Heart left ventricle (tissue), 16 donors: ENCODE data around the gene ZNF362. TPM values are rescaled to one million over a fixed set of nuclear protein-coding genes. Genes with fewer than 3 reads are reported as not detected.
"Not testable (repeated sequence)": the region's sequence is repeated elsewhere in the genome, so short reads cannot be mapped to it uniquely, and the experiment has no call there.

Source experiments
- ATAC-seq, 4 donors: fragments of 200-7000 bp; cut with Tn5 transposase; one replicate each; pipeline ENCODE4 v1.9.1; 2020 to 2022; ENCODE audit warnings: moderate library complexity in 4 of 4, mild to moderate bottlenecking in 3 of 4, moderate number of reproducible peaks in 1 of 4
- DNase-seq, 5 donors: peaks; one replicate each; pipeline ENCODE4 v3.0.0-alpha.2; 2020
- H3K27ac ChIP-seq, 12 donors: fragments of 200-600 bp; sonication (generic) in 4 of 12; one replicate each; pipeline versions ENCODE4 v1.5.0 to v1.8.0; 2016 to 2022; ENCODE audit warnings: mild to moderate bottlenecking in 2 of 12
- H3K27me3 ChIP-seq, 9 donors: fragments of 200-600 bp; sonication (generic) in 2 of 9; one replicate each; pipeline versions ENCODE4 v1.5.1 to v1.8.0; 2016 to 2022; ENCODE audit warnings: mild to moderate bottlenecking in 3 of 9
- H3K36me3 ChIP-seq, 9 donors: fragments of 200-600 bp; sonication (generic) in 2 of 9; one replicate each; pipeline versions ENCODE4 v1.5.0 to v1.8.0; 2018 to 2022; ENCODE audit warnings: mild to moderate bottlenecking in 2 of 9
- H3K4me1 ChIP-seq, 12 donors: fragments of 200-600 bp; sonication (generic) in 4 of 12; one replicate each; pipeline versions ENCODE4 v1.5.0 to v1.8.0; 2016 to 2022; ENCODE audit warnings: mild to moderate bottlenecking in 3 of 12
- H3K4me3 ChIP-seq, 12 donors: fragments of 200-600 bp; sonication (generic) in 4 of 12; one replicate each; pipeline versions ENCODE4 v1.5.0 to v1.8.0; 2017 to 2022; ENCODE audit warnings: mild to moderate bottlenecking in 9 of 12, moderate library complexity in 4 of 12
- H3K9me3 ChIP-seq, 12 donors: fragments of 200-600 bp; sonication (generic) in 4 of 12; one replicate each; pipeline versions ENCODE4 v1.5.0 to v1.8.0; 2016 to 2022; ENCODE audit warnings: mild to moderate bottlenecking in 1 of 12
- CTCF ChIP-seq, 12 donors: fragments of 200-600 bp; sonication (generic) in 4 of 12; IDR thresholded peaks; one replicate each; pipeline versions ENCODE4 v1.5.0 to v1.8.0; 2018 to 2022; ENCODE audit warnings: antibody characterized with exemption in 12 of 12, mild to moderate bottlenecking in 5 of 12
- POLR2A ChIP-seq, 2 donors: fragments of 450-650 bp; IDR thresholded peaks; one replicate each; pipeline ENCODE4 v1.6.1; 2017; ENCODE audit warnings: antibody characterized with exemption in 2 of 2, mild to moderate bottlenecking in 2 of 2, moderate library complexity in 2 of 2
- WGBS, 4 donors: extraction: QIAGEN DNeasy Blood & Tissue Kit in 2 of 4; methylation state at CpG; one replicate each; pipeline versions ENCODE4 v1.1.5 to v1.1.7; 2013 to 2018; 5-methylcytosine and 5-hydroxymethylcytosine counted together
- intact Hi-C, 10 donors: fragments of 100-400 bp; cut with DNase I; formaldehyde crosslinking; loops; one replicate each; pipeline versions ENCODE4 v1.11.1 to v1.14.2; 2022
- polyA plus RNA-seq, 2 donors: library from polyadenylated mRNA; stranded (reverse); fragments of 200-250 nt; gene quantifications; one replicate each; pipeline ENCODE4 v1.2.3, GENCODE V29; 2013
- total RNA-seq, 9 donors: library from RNA; depleted of rRNA in 2 of 9; stranded (reverse); fragments of >200 nt in 2 of 9; fragmentation: NEBNext Ultra II Directional in 3 of 9; extraction: Animal tissue kit (Norgen Biotek cat#: 25700) in 3 of 9; gene quantifications; one replicate each; pipeline versions ENCODE4 v1.1.0 to v1.2.4, GENCODE V29; 2016 to 2023
- donor health status: ischemic (EF 13 %, LVEDD 7.1; RV severe dilation, severe dysfunction).
- donor health status: healthy with polysubstance abuse.
- donor health status: DM: no; HTN: yes; CAD: no.
- donor health status: DM: no; HTN: no; CAD: no.
- donor health status: ischemic (EF 25% LVEDD 6.9; RV normal size, moderate dysfunction).
- donor health status: ischemic (EF 25% LVEDD 5.7; RV mildly dilated, moderate dysfunction).
- donor health status: healthy.
- donor health status: DM: yes; HTN: yes; CAD: no.
- donor health status: ischemic (EF 35%, LVEDD 5.7; RV mildly dilated, moderate dysfunction).
- donor health status: nonischemic (EF 11% LVEDD 7.7; RV severe dilation, severe dysfunction).
- donor health status: DM: yes; HTN: yes; CAD: no.
- donor health status: PGD.
- donor health status: ischemic (EF 29% LVEDD 5.4; RV normal size, mild dysfunction).
- donor health status: nonischemic (EF 23%, LVEDD 6.1; RV moderate dilation, normal function).

Gene ZNF362
- total and polyA plus RNA-seq, 11 donors: 11.1 to 39.7 (median 32.5) TPM

GRCh38 chr1:33289858-33290154, 33.5 kb downstream of the ZNF362 start:
- peaks cover 0 to 51% (median 38%) of the 10 kb centered on the region in 9 donors for H3K36me3 ChIP-seq
- H3K4me1 ChIP-seq: peaks cover 0 to 42% (median 21%) of the 10 kb centered on the region in 12 donors
- ATAC-seq (no peak), DNase-seq (no peak)
- H3K9me3 ChIP-seq: no peaks in the 10 kb centered on the region
- no peak overlapping the region for H3K4me3 ChIP-seq
- 80 to 85% (median 83%) methylated on average over 3 of the region's 3 CpGs for WGBS, 4 donors
- no peaks in the 10 kb centered on the region for H3K27me3 ChIP-seq
- intact Hi-C loops: loop anchor here in 6 of 10 donors (10.0 kb wide), 4 partner anchors 65 to 325 kb away; no protein-coding TSS in a partner anchor
- TF ChIP-seq POLR2A (IDR thresholded peaks at IDR 0.05): no peak
- TF ChIP-seq CTCF (IDR thresholded peaks at IDR 0.05): no peak
- H3K27ac ChIP-seq: peak overlapping the region in 1 of 12 donors; percentile 17

GRCh38 chr1:33290615-33291014, 34.3 kb downstream of the ZNF362 start:
- DNase-seq, ATAC-seq, H3K9me3 ChIP-seq, H3K27ac ChIP-seq, H3K27me3 ChIP-seq, H3K4me3 ChIP-seq: not testable (repeated sequence)
- intact Hi-C loops: loop anchor here in 6 of 10 donors (10.0 kb wide), 4 partner anchors 66 to 324 kb away; no protein-coding TSS in a partner anchor
- 86 to 100% (median 94%) methylated on average over 1 of the region's 2 CpGs for WGBS, 4 donors
- peaks cover 0 to 51% (median 36%) of the 10 kb centered on the region in 9 donors for H3K36me3 ChIP-seq
- H3K4me1 ChIP-seq: peaks cover 0 to 49% (median 23%) of the 10 kb centered on the region in 12 donors

- H3K4me1 ChIP-seq: peaks cover 0 to 39% (median 16%) of the 10 kb centered on the region in 12 donors
- TF ChIP-seq POLR2A (IDR thresholded peaks at IDR 0.05) (no peak), CTCF (IDR thresholded peaks at IDR 0.05) (no peak)
- H3K4me3 ChIP-seq: no peak overlapping the region
- peak in 1 of 5 donors; percentile 16 for DNase-seq
- no peaks in the 10 kb centered on the region for H3K9me3 ChIP-seq
- no peak for ATAC-seq
- WGBS, 4 donors: 66 to 76% (median 72%) methylated on average over 13 of the region's 13 CpGs
- intact Hi-C loops: loop anchor here in 6 of 10 donors (10.0 kb wide), 4 partner anchors 68 to 322 kb away; no protein-coding TSS in a partner anchor
- peaks cover 0 to 67% (median 44%) of the 10 kb centered on the region in 9 donors for H3K36me3 ChIP-seq
- peak overlapping the region in 1 of 12 donors; percentile 30 for H3K27ac ChIP-seq
- no peaks in the 10 kb centered on the region for H3K27me3 ChIP-seq
These were observed 36.5 kb downstream of the ZNF362 start for GRCh38 chr1:33292726-33293340.

- H3K27ac ChIP-seq: peak overlapping the region in 3 of 12 donors; percentile 4 to 15 (median 4)
- no peaks in the 10 kb centered on the region for H3K27me3 ChIP-seq
- WGBS, 4 donors: 79 to 87% (median 84%) methylated on average over 12 to 13 of the region's 13 CpGs
- intact Hi-C loops: loop anchor here (1.0 to 10.0 kb wide), 18 partner anchors 37 to 320 kb away; partner anchors contain the start of genes ZSCAN20 (in 2 of the 10) and ZNF362 (in 1 of the 10)
- no peak for TF ChIP-seq CTCF (IDR thresholded peaks at IDR 0.05)
- no peak for TF ChIP-seq POLR2A (IDR thresholded peaks at IDR 0.05)
- H3K36me3 ChIP-seq: peaks cover 0 to 69% (median 49%) of the 10 kb centered on the region in 9 donors
- H3K4me3 ChIP-seq: no peak overlapping the region
- ATAC-seq: no peak
- peak in 1 of 5 donors; percentile 12 for DNase-seq
- H3K9me3 ChIP-seq: no peaks in the 10 kb centered on the region
- H3K4me1 ChIP-seq: peaks cover 0 to 31% (median 14%) of the 10 kb centered on the region in 12 donors
These were observed 38.0 kb downstream of the ZNF362 start for GRCh38 chr1:33294071-33295010.
